Right renal pelvis (tissue), 4 donors: ENCODE data around the gene KBTBD4. TPM values are rescaled to one million over a fixed set of nuclear protein-coding genes. Genes with fewer than 3 reads are reported as not detected.
"Not testable (repeated sequence)": the region's sequence is repeated elsewhere in the genome, so short reads cannot be mapped to it uniquely, and the experiment has no call there.

Source experiments
- DNase-seq, 4 donors: peaks; one replicate each; pipeline ENCODE4 v3.0.0-alpha.2; 2013; ENCODE audit warnings: low read depth in 4 of 4, low spot score in 3 of 4, missing footprints in 1 of 4
- polyA plus RNA-seq, 4 donors: library from polyadenylated mRNA; unstranded; fragments of 120-200 nt; gene quantifications; one replicate each; pipeline ENCODE4 v1.2.1, GENCODE V29; 2013; ENCODE audit not compliant: insufficient read length in 4 of 4

The KBTBD4 gene
- polyA plus RNA-seq, 4 donors = 26.1 to 27.5 (median 26.5) TPM

GRCh38 chr11:47530721-47531120 lies 48.0 kb downstream of the KBTBD4 start:
- DNase-seq = not testable (repeated sequence)

DNA sequence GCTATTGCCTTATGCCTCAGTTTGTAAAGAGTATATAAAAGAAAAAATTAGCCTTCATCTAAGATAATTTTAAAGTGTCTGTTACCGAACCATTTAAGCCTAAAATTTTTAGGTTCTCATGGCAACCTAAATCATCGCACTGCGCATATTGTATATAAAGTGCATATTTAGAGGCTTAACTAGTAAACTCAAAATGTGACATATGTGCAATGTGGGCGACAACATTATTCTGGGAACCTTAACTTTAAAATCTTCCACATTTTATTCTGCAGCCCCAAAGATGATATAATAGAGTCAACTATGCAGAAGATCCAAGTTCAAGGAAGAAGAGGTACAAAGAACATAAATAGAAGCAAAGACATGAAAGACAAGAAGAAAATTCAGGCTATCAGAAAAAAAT lies 48.8 kb downstream of the KBTBD4 start:
- DNase-seq = no peak

DNA sequence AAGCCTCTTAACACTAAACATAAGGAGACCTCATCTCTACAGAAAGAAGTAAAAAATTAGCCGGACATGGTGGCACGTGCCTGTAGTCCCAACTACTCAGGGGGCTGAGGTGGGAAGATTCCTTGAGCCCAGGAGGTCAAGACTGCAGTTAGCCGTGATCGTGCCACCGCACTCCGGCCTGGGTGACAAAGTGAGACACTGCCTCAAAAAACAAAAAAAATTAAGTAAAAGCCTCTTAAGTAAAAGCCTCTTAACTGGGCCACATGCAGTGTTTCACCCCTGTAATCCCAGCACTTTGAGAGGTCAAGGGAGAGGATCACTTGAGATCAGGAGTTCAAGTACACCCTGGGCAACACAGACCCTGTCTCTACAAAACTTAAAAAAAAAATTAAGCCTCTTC lies 51.6 kb downstream of the KBTBD4 start:
- DNase-seq = no peak

DNA sequence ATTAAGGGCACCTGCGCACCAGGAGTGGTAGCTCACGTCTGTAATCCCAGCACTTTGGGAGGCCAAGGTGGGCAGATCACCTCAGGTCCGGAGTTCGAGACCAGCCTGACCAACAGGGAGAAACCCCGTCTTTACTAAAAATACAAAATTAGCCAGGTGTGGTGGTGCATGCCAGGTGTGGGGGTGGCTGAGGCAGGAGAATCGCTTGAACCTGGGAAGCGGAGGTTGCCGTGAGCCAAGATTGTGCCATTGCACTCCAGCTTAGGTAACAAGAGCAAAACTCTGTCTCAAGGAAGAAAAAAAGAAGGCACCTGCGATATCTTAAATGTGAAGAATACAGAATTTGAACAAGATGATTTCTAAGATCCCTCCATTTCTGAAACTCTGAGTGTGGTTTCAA lies 52.7 kb downstream of the KBTBD4 start:
- not testable (repeated sequence) for DNase-seq

GRCh38 chr11:47524291-47524874 lies 54.4 kb downstream of the KBTBD4 start:
- no peak for DNase-seq

- DNase-seq = peak in 2 of 4 donors; percentile 22 to 30
Measured at GRCh38 chr11:47523490-47524225, 55.1 kb downstream of the KBTBD4 start.

Other genes starting within 250 kb of the KBTBD4 start
- gene MYBPC3, start 226.3 kb downstream of the KBTBD4 start, polyA plus RNA-seq = under 1 TPM; 0.04 to 0.13 (median 0.11) TPM
- 1 to 10 TPM; 2.7 to 3.7 (median 3.4) TPM for gene SPI1, start 200.4 kb downstream of the KBTBD4 start, polyA plus RNA-seq
- gene SLC39A13, start 170.4 kb downstream of the KBTBD4 start, polyA plus RNA-seq = 10 to 100 TPM; 47.0 to 73.0 (median 53.9) TPM
- gene PSMC3, start 152.5 kb downstream of the KBTBD4 start, polyA plus RNA-seq = 100 to 1,000 TPM; 146 to 162 (median 150) TPM
- gene RAPSN, start 129.8 kb downstream of the KBTBD4 start, polyA plus RNA-seq = under 1 TPM; 0.14 to 0.31 (median 0.21) TPM
- 100 to 1,000 TPM in 2 of 4 donors, 10 to 100 TPM in 2; 88.1 to 109 (median 104) TPM for gene CELF1, start 25.8 kb downstream of the KBTBD4 start, polyA plus RNA-seq
- 10 to 100 TPM; 50.1 to 59.8 (median 57.8) TPM for gene PTPMT1, start 13.4 kb downstream of the KBTBD4 start, polyA plus RNA-seq
- 100 to 1,000 TPM; 146 to 149 (median 148) TPM for gene NDUFS3, start 104 bp upstream of the KBTBD4 start, polyA plus RNA-seq
- gene FAM180B, start 7.7 kb upstream of the KBTBD4 start, polyA plus RNA-seq = under 1 TPM; 0.19 to 0.40 (median 0.26) TPM
- gene C1QTNF4, start 15.4 kb upstream of the KBTBD4 start, polyA plus RNA-seq = 10 to 100 TPM in 1 of 4 donors, 1 to 10 TPM in 3; 5.4 to 12.0 (median 6.1) TPM
- gene MTCH2, start 63.6 kb upstream of the KBTBD4 start, polyA plus RNA-seq = 100 to 1,000 TPM; 120 to 135 (median 126) TPM
- 10 to 100 TPM in 1 of 4 donors, 1 to 10 TPM in 3; 8.2 to 10.5 (median 9.0) TPM for gene AGBL2, start 136.4 kb upstream of the KBTBD4 start, polyA plus RNA-seq
- gene FNBP4, start 188.4 kb upstream of the KBTBD4 start, polyA plus RNA-seq = 100 to 1,000 TPM in 3 of 4 donors, 10 to 100 TPM in 1; 94.6 to 131 (median 108) TPM